HCT116 (cell line): ENCODE measurements around the gene XK. TPM values are rescaled to one million over a fixed set of nuclear protein-coding genes. Genes with fewer than 3 reads are reported as not detected.

ENCODE experiments used
- ATAC-seq: fragments of 200-7000 bp; cut with Tn5 transposase; 2 replicates; pipeline ENCODE4 v1.9.1; 2020; ENCODE audit warnings: mild to moderate bottlenecking, moderate library complexity
- BruUV-seq: library from RNA; stranded (reverse); fragments of 400-500 nt; replicated peaks from 2 replicates; lab custom pipeline; 2021; lab: Mats Ljungman, UMichigan
- CTCF ChIA-PET: fragments of 300-600 bp; sonication (Branson Sonifier 250); formaldehyde crosslinking; loops from one replicate; lab custom pipeline; 2021; ENCODE audit warnings: antibody characterized with exemption; lab: Charles Lee
- POLR2A ChIA-PET: fragments of 300-600, 350-600 bp; sonication (Branson Sonifier 250); formaldehyde crosslinking; loops from one replicate; lab custom pipeline; 2021; ENCODE audit warnings: antibody characterized with exemption; lab: Charles Lee
- RAD21 ChIA-PET, 2 experiments: fragments of 300-600 bp; sonication (Branson Sonifier 250); formaldehyde crosslinking; loops; one replicate each; lab custom pipeline; 2023; ENCODE audit warnings: low total read pairs in 2 of 2; ENCODE audit not compliant: uncharacterized antibody in 2 of 2, unreplicated experiment in 2 of 2, low non-redundant PET in 1 of 2; lab: Charles Lee
- DNase-seq: peaks from one replicate; pipeline ENCODE4 v3.0.0-alpha.2; 2010; ENCODE audit warnings: low read depth, low spot score
- H2AFZ ChIP-seq: fragments of 200-600 bp; shearing (Covaris generic), sonication (generic); 2 replicates; pipeline ENCODE4 v1.6.1; 2017; ENCODE audit warnings: low read depth, mixed run types, mixed read lengths, antibody characterized with exemption, low read length; ENCODE audit not compliant: poor library complexity, severe bottlenecking
- H3K27ac ChIP-seq: 2 replicates; pipeline ENCODE4 v1.5.1; 2012; ENCODE audit warnings: low read depth, low read length
- H3K27me3 ChIP-seq: fragments of 200-600 bp; sonication (generic); 2 replicates; pipeline ENCODE4 v1.6.1; 2016; ENCODE audit warnings: mixed run types, low read length, mixed read lengths; ENCODE audit not compliant: insufficient read depth
- H3K36me3 ChIP-seq, 2 experiments: fragments of 200-500 bp in 1 of 2; fragments of 200-600 bp in 1 of 2; sonication (Bioruptor generic) in 1 of 2; sonication (generic) in 1 of 2; 2 replicates each; pipeline versions ENCODE4 v1.5.1 to v1.6.1; 2014 to 2016; ENCODE audit warnings: low read length in 2 of 2, inconsistent platforms in 1 of 2, mixed read lengths in 1 of 2, mixed run types in 1 of 2; ENCODE audit not compliant: insufficient read depth in 2 of 2, control insufficient read depth in 1 of 2
- H3K4me1 ChIP-seq, 2 experiments: fragments of 200-600 bp in 1 of 2; sonication (generic) in 1 of 2; 2 replicates each; pipeline versions ENCODE4 v1.5.1 to v1.6.1; 2012 to 2017; ENCODE audit warnings: low read length in 2 of 2, inconsistent platforms in 1 of 2, mild to moderate bottlenecking in 1 of 2, mixed read lengths in 1 of 2, mixed run types in 1 of 2, moderate library complexity in 1 of 2; ENCODE audit not compliant: insufficient read depth in 2 of 2, control insufficient read depth in 1 of 2
- H3K4me2 ChIP-seq: fragments of 200-600 bp; sonication (generic); 2 replicates; pipeline ENCODE4 v1.6.1; 2017; ENCODE audit warnings: mixed run types, low read length, mixed read lengths
- H3K4me3 ChIP-seq, 2 experiments: fragments of 200-600 bp in 1 of 2; sonication (generic) in 1 of 2; replicated peaks in 1 of 2; 2 replicates each; pipeline ENCODE4 v1.5.1; 2011 to 2016; ENCODE audit warnings: low read length in 2 of 2, control low read depth in 1 of 2, low read depth in 1 of 2, mild to moderate bottlenecking in 1 of 2, mixed read lengths in 1 of 2, mixed run types in 1 of 2
- H3K79me2 ChIP-seq: fragments of 200-600 bp; sonication (generic); 2 replicates; pipeline ENCODE4 v1.6.1; 2017; ENCODE audit warnings: mild to moderate bottlenecking, mixed run types, low read length, moderate library complexity, mixed read lengths; ENCODE audit not compliant: insufficient read depth
- H3K9ac ChIP-seq: fragments of 200-600 bp; sonication (generic); 2 replicates; pipeline ENCODE4 v1.6.1; 2016; ENCODE audit warnings: low read length, mixed read lengths
- H3K9me2 ChIP-seq: fragments of 200-600 bp; sonication (generic), shearing (Covaris generic); 2 replicates; pipeline ENCODE4 v1.6.1; 2017; ENCODE audit warnings: mixed run types, mild to moderate bottlenecking, moderate library complexity; ENCODE audit not compliant: insufficient read depth
- H3K9me3 ChIP-seq, 2 experiments: fragments of 200-500 bp in 1 of 2; fragments of 200-600 bp in 1 of 2; sonication (Bioruptor generic) in 1 of 2; sonication (generic) in 1 of 2; 2 replicates each; pipeline ENCODE4 v1.6.1; 2014 to 2017; ENCODE audit warnings: low read length in 2 of 2, mixed read lengths in 2 of 2, inconsistent platforms in 1 of 2, low read depth in 1 of 2, mild to moderate bottlenecking in 1 of 2, mixed run types in 1 of 2, moderate library complexity in 1 of 2; ENCODE audit not compliant: control insufficient read depth in 1 of 2, insufficient read depth in 1 of 2
- H4K20me1 ChIP-seq: fragments of 200-600 bp; sonication (generic), shearing (Covaris generic); 2 replicates; pipeline ENCODE4 v1.6.1; 2017; ENCODE audit warnings: mixed run types, mild to moderate bottlenecking, moderate library complexity; ENCODE audit not compliant: insufficient read depth
- CEBPB ChIP-seq: IDR thresholded peaks from 2 replicates; pipeline ENCODE4 v1.6.1; 2012; ENCODE audit warnings: low read depth
- ELF1 ChIP-seq: IDR thresholded peaks from 2 replicates; pipeline ENCODE4 v1.6.1; 2012; ENCODE audit warnings: low read depth, borderline replicate concordance
- EZH2 ChIP-seq: fragments of 200-600 bp; sonication (generic); IDR thresholded peaks from 2 replicates; pipeline ENCODE4 v1.6.1; 2017; ENCODE audit warnings: antibody characterized with exemption, mixed run types
- EZH2phosphoT487 ChIP-seq: fragments of 200-600 bp; IDR thresholded peaks from 2 replicates; pipeline ENCODE4 v1.6.1; 2018; ENCODE audit warnings: antibody characterized with exemption, borderline replicate concordance
- FOSL1 ChIP-seq: IDR thresholded peaks from 2 replicates; pipeline ENCODE4 v1.6.1; 2012; ENCODE audit warnings: low read depth
- POLR2A ChIP-seq: IDR thresholded peaks from 2 replicates; pipeline ENCODE4 v1.7.0; 2011; ENCODE audit warnings: borderline replicate concordance; ENCODE audit not compliant: insufficient read depth, insufficient read length; ENCODE audit errors: extremely low read depth
- SP1 ChIP-seq: IDR thresholded peaks from 2 replicates; pipeline ENCODE4 v1.6.1; 2012; ENCODE audit warnings: low read depth
- SRF ChIP-seq: IDR thresholded peaks from 2 replicates; pipeline ENCODE4 v1.6.1; 2012; ENCODE audit warnings: low read depth
- YY1 ChIP-seq: IDR thresholded peaks from 2 replicates; pipeline ENCODE4 v1.6.1; 2011; ENCODE audit warnings: low read length, low read depth, moderate library complexity, mild to moderate bottlenecking; ENCODE audit not compliant: insufficient replicate concordance; ENCODE audit errors: extremely low read depth
- ZFX ChIP-seq: fragments of 450-650 bp; IDR thresholded peaks from 2 replicates; pipeline ENCODE4 v1.6.1; 2017
- ZNF274 ChIP-seq: fragments of 200-500 bp; sonication (Bioruptor generic); IDR thresholded peaks from 2 replicates; pipeline ENCODE4 v1.6.1; 2014; ENCODE audit warnings: mild to moderate bottlenecking, low read depth, low read length, inconsistent platforms
- intact Hi-C: fragments of 100-400 bp; cut with micrococcal nuclease; formaldehyde crosslinking; loops from 2 replicates; pipeline ENCODE4 v1.10.0; 2022
- total RNA-seq: library from RNA; stranded (reverse); gene quantifications from one replicate; pipeline ENCODE4 v1.2.1, GENCODE V29; 2021; ENCODE audit not compliant: unreplicated experiment
- TF ChIP-seq, protein P1 (sequence below), 3 experiments: fragments of 200-600 bp in 1 of 3; sonication (generic) in 1 of 3; IDR thresholded peaks in 2 of 3; conservative IDR thresholded peaks in 1 of 3; 2 replicates each; pipeline ENCODE4 v1.5.1; 2012 to 2017; ENCODE audit warnings: low read depth in 2 of 3, low read length in 2 of 3, antibody characterized with exemption in 1 of 3, borderline replicate concordance in 1 of 3, control low read depth in 1 of 3, mild to moderate bottlenecking in 1 of 3, mixed read lengths in 1 of 3, mixed run types in 1 of 3, moderate library complexity in 1 of 3; ENCODE audit not compliant: insufficient read depth in 1 of 3
- TF ChIP-seq, protein P2 (sequence below): IDR thresholded peaks from 2 replicates; pipeline ENCODE4 v1.6.1; 2011; ENCODE audit warnings: mild to moderate bottlenecking, low read length, moderate library complexity; ENCODE audit not compliant: insufficient replicate concordance; ENCODE audit errors: extremely low read depth
- TF ChIP-seq, protein P3 (sequence below): IDR thresholded peaks from 2 replicates; pipeline ENCODE4 v1.6.1; 2012
- TF ChIP-seq, protein P4 (sequence below): IDR thresholded peaks from 2 replicates; pipeline ENCODE4 v1.6.1; 2012; ENCODE audit warnings: low read depth

The XK gene
- total RNA-seq, 1 experiment from 2014 or later: 2.6 TPM

DNA sequence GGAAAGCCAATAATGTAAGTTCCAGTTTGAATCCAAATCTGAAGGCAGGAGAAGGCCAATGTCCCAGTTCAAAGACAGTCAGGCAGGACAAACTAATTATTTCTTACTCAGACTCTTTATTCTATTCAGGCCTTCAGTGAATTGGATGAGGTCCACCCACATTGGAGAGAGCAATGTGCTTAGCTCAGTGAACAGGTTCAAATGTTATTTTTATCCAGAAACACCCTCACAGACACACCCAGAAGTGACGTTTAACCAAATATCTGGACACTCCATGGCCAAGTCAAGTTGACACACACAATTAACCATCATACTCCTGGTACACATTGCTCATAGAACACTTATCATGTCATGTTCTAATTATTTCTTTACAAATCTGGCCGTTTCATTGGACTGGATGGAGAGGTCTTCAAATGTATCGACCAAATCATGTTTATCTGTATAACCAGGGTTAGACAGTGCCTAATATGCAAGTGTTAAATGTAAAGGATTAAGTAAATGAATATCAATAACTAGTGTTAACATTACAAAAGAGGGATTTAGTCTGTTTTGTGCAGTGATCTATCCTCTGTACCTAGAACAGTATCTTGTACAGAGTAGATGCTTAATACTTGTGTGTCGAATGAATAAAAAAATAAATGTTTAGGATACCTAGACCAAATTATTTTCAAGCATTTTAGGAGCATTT lies 27.1 kb upstream of the XK start:
- Histone ChIP-seq H3K4me1 (no peaks in the 10 kb centered on the region), H3K27ac (no peak overlapping the region), H3K27me3 (no peaks in the 10 kb centered on the region), H3K4me2 (no peak overlapping the region), H3K9me2 (no peaks in the 10 kb centered on the region), H3K36me3 (no peaks in the 10 kb centered on the region), H2AFZ (no peak overlapping the region), H3K79me2 (no peaks in the 10 kb centered on the region), H3K9ac (no peak overlapping the region), H4K20me1 (no peaks in the 10 kb centered on the region), H3K9me3 (no peaks in the 10 kb centered on the region), H3K4me3 (no peak overlapping the region)
- DNase-seq (no peak), ATAC-seq (no peak)
- no TSS peak for BruUV-seq
- RAD21 ChIA-PET: no interaction called here
- TF ChIP-seq YY1: no peak
- TF ChIP-seq CEBPB: no peak
- TF ChIP-seq SRF: no peak
- TF ChIP-seq, protein P1, sequence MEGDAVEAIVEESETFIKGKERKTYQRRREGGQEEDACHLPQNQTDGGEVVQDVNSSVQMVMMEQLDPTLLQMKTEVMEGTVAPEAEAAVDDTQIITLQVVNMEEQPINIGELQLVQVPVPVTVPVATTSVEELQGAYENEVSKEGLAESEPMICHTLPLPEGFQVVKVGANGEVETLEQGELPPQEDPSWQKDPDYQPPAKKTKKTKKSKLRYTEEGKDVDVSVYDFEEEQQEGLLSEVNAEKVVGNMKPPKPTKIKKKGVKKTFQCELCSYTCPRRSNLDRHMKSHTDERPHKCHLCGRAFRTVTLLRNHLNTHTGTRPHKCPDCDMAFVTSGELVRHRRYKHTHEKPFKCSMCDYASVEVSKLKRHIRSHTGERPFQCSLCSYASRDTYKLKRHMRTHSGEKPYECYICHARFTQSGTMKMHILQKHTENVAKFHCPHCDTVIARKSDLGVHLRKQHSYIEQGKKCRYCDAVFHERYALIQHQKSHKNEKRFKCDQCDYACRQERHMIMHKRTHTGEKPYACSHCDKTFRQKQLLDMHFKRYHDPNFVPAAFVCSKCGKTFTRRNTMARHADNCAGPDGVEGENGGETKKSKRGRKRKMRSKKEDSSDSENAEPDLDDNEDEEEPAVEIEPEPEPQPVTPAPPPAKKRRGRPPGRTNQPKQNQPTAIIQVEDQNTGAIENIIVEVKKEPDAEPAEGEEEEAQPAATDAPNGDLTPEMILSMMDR (IDR thresholded peaks at IDR 0.05 in 2 of 3, conservative IDR thresholded peaks at IDR 0.05 in 1 of 3; ENCODE audit: borderline replicate concordance in 1 of 3, insufficient read depth in 1 of 3, low read depth in 2 of 3, low read length in 2 of 3): no peak
- TF ChIP-seq ELF1: no peak
- no peak for TF ChIP-seq ZFX
- TF ChIP-seq EZH2phosphoT487: no peak
- TF ChIP-seq, protein P2, sequence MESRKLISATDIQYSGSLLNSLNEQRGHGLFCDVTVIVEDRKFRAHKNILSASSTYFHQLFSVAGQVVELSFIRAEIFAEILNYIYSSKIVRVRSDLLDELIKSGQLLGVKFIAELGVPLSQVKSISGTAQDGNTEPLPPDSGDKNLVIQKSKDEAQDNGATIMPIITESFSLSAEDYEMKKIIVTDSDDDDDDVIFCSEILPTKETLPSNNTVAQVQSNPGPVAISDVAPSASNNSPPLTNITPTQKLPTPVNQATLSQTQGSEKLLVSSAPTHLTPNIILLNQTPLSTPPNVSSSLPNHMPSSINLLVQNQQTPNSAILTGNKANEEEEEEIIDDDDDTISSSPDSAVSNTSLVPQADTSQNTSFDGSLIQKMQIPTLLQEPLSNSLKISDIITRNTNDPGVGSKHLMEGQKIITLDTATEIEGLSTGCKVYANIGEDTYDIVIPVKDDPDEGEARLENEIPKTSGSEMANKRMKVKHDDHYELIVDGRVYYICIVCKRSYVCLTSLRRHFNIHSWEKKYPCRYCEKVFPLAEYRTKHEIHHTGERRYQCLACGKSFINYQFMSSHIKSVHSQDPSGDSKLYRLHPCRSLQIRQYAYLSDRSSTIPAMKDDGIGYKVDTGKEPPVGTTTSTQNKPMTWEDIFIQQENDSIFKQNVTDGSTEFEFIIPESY: no peak
- no peak for TF ChIP-seq EZH2
- TF ChIP-seq FOSL1: no peak
- TF ChIP-seq SP1: no peak
- TF ChIP-seq ZNF274: no peak
- TF ChIP-seq, protein P3, sequence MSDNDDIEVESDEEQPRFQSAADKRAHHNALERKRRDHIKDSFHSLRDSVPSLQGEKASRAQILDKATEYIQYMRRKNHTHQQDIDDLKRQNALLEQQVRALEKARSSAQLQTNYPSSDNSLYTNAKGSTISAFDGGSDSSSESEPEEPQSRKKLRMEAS: no peak
- no peak for TF ChIP-seq POLR2A
- TF ChIP-seq, protein P4, sequence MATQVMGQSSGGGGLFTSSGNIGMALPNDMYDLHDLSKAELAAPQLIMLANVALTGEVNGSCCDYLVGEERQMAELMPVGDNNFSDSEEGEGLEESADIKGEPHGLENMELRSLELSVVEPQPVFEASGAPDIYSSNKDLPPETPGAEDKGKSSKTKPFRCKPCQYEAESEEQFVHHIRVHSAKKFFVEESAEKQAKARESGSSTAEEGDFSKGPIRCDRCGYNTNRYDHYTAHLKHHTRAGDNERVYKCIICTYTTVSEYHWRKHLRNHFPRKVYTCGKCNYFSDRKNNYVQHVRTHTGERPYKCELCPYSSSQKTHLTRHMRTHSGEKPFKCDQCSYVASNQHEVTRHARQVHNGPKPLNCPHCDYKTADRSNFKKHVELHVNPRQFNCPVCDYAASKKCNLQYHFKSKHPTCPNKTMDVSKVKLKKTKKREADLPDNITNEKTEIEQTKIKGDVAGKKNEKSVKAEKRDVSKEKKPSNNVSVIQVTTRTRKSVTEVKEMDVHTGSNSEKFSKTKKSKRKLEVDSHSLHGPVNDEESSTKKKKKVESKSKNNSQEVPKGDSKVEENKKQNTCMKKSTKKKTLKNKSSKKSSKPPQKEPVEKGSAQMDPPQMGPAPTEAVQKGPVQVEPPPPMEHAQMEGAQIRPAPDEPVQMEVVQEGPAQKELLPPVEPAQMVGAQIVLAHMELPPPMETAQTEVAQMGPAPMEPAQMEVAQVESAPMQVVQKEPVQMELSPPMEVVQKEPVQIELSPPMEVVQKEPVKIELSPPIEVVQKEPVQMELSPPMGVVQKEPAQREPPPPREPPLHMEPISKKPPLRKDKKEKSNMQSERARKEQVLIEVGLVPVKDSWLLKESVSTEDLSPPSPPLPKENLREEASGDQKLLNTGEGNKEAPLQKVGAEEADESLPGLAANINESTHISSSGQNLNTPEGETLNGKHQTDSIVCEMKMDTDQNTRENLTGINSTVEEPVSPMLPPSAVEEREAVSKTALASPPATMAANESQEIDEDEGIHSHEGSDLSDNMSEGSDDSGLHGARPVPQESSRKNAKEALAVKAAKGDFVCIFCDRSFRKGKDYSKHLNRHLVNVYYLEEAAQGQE: no peak
- intact Hi-C loops: no loop called here
- POLR2A ChIA-PET: no interaction called here
- CTCF ChIA-PET: no interaction called here
